ENCODE results near the gene LAMA5.

The LAMA5 gene

DNA sequence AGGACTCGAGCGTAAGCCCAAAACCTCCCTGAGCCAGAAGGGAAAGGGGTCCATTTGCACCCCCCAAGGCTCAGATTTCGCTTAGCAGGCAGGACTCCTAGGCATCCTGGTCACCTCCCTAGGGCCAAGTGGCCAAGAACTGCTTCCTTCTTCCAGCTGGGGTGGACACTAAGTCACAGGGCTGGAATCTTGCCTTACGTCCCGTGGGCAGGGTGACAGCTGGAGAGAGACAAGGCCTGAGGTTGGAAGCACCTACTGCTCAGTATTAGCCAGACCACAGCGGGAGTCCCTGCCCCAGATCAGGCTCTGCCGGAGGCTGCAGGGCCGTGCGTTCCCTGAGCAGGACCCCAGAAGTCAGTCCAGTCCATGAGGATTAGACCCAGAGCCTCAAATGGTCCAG is 19.7 kb downstream of the LAMA5 start:
- DNase-seq = no peak
- Mint-ChIP-seq H3K4me3 (no peak overlapping the region), H3K27ac (no peak overlapping the region), H3K9me3 (peaks cover 22% of the 10 kb centered on the region), H3K4me1 (no peaks in the 10 kb centered on the region), H3K36me3 (ENCODE audit: low read depth) (peaks cover 58% of the 10 kb centered on the region), H3K27me3 (ENCODE audit: low read depth, poor library complexity) (no peaks in the 10 kb centered on the region)
- TF ChIP-seq, protein P1, sequence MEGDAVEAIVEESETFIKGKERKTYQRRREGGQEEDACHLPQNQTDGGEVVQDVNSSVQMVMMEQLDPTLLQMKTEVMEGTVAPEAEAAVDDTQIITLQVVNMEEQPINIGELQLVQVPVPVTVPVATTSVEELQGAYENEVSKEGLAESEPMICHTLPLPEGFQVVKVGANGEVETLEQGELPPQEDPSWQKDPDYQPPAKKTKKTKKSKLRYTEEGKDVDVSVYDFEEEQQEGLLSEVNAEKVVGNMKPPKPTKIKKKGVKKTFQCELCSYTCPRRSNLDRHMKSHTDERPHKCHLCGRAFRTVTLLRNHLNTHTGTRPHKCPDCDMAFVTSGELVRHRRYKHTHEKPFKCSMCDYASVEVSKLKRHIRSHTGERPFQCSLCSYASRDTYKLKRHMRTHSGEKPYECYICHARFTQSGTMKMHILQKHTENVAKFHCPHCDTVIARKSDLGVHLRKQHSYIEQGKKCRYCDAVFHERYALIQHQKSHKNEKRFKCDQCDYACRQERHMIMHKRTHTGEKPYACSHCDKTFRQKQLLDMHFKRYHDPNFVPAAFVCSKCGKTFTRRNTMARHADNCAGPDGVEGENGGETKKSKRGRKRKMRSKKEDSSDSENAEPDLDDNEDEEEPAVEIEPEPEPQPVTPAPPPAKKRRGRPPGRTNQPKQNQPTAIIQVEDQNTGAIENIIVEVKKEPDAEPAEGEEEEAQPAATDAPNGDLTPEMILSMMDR (IDR thresholded peaks at IDR 0.05) = no peak

DNA sequence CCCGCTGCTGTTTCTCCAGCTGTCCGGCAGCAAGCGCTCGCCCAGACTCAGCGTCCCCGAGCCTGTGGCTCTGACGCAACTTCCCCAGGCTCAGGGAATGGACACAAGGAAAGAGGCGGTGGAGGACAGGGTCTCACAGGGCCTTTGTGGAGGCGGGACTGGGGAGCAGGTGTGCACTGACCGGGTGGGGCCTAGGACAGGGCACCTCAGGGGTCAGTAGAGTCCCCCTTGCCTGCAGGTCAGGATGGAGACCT is 20.0 kb downstream of the LAMA5 start:
- H3K36me3 Mint-ChIP-seq (ENCODE audit: low read depth) = peaks cover 60% of the 10 kb centered on the region
- TF ChIP-seq, protein P1 (IDR thresholded peaks at IDR 0.05) = no peak
- no peak overlapping the region for H3K4me3 Mint-ChIP-seq
- H3K27ac Mint-ChIP-seq = no peak overlapping the region
- peaks cover 22% of the 10 kb centered on the region for H3K9me3 Mint-ChIP-seq
- no peaks in the 10 kb centered on the region for H3K27me3 Mint-ChIP-seq (ENCODE audit: low read depth, poor library complexity)
- no peaks in the 10 kb centered on the region for H3K4me1 Mint-ChIP-seq
- no peak for DNase-seq

DNA sequence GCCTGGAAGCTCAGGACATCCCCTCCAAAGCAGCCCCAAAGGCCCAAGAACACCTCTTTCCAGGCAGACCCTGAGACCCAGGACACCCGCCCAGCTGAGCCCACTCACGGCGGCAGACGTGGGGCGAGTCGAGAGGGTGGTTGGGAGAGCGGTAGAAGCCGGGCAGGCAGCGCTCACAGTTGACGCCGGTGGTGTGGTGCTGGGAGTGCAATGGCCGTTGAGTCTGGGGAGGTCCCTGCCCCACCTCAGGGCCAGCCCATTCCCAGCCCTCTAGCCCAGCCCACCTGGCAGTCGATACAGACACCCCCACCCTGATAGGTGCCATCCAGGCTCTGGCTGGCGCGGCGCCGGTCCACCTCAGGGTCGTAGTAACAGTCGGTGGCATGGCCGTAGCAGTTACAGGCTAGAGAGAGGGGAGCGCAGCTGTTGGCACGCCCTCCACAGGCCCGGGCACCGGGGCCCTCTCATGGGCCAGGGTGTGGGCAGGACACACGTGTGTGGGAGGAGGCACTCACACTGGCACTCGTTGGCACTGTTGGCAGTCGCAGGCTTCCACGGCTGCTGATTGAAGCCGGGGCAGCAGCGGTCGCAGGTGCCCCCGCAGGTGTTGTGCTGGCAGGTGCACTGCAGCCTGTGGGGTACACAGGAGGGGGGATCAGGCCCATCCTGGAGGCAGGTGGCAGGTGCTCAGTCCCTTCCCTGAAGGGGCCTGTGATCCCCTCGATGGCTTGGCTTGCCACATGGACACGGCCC is 20.5 kb downstream of the LAMA5 start:
- no peak for DNase-seq
- H3K27me3 Mint-ChIP-seq (ENCODE audit: low read depth, poor library complexity) = no peaks in the 10 kb centered on the region
- H3K36me3 Mint-ChIP-seq (ENCODE audit: low read depth) = peaks cover 66% of the 10 kb centered on the region
- peaks cover 22% of the 10 kb centered on the region for H3K9me3 Mint-ChIP-seq
- TF ChIP-seq, protein P1 (IDR thresholded peaks at IDR 0.05) = no peak
- no peak overlapping the region for H3K27ac Mint-ChIP-seq
- H3K4me1 Mint-ChIP-seq = no peaks in the 10 kb centered on the region
- no peak overlapping the region for H3K4me3 Mint-ChIP-seq

DNA sequence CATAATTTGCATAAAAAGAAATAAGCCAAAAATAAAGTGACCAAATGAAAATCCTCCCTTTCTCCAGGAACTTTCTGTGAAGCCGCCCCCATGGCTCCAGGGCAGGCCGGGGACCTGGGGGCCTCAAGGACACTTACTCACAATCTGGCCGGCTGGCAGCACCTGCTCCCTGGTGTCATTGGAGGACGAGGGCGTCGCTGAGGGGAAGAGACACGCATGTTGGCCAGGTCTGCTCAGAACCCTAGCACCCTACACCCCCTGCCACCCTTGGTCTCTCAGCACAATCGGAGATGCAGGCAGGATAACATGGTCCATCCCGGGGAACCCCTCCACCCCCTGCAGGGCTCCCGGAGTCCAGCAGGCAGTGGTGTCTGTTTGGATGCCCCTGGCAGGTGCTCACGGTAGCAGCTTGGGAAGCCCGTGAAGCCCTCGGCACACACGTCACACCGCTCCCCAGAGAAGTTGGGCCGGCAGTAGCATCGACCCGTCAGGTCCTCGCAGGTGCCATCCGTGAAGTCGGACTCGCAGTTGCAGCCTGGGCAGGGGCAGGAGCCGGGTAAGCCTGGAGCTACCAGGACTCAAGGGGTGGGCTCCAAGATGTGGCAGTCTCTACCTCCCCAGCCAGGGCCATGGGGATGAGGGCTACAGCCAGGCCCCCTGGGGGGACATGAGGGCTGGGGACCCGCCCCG is 21.3 kb downstream of the LAMA5 start:
- Mint-ChIP-seq H3K27ac (peak overlapping the region; percentile 79), H3K36me3 (ENCODE audit: low read depth) (peaks cover 73% of the 10 kb centered on the region), H3K9me3 (peaks cover 22% of the 10 kb centered on the region), H3K4me3 (no peak overlapping the region), H3K27me3 (ENCODE audit: low read depth, poor library complexity) (no peaks in the 10 kb centered on the region), H3K4me1 (no peaks in the 10 kb centered on the region)
- DNase-seq = no peak
- TF ChIP-seq, protein P1 (IDR thresholded peaks at IDR 0.05) = no peak

DNA sequence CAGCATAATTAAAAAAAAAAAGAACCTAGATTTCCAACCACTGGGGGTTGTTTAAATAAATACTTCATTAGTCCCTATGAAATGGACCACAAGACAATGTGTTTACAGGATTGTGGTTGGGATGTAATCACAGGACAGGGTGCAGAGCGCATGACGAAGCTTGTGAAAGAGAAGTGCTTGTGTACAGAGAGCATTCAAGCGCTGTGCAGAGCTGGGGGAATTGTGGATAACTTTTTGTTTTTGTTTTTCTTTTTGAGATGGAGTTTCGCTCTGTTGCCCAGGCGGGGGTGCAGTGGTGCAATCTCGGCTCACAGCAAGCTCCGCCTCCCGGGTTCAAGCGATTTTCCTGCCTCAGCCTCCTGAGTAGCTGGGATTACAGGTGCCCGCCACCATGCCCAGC is 22.3 kb downstream of the LAMA5 start:
- H3K9me3 Mint-ChIP-seq = peaks cover 21% of the 10 kb centered on the region
- no peak for DNase-seq
- H3K36me3 Mint-ChIP-seq (ENCODE audit: low read depth) = peaks cover 77% of the 10 kb centered on the region
- no peak overlapping the region for H3K27ac Mint-ChIP-seq
- no peaks in the 10 kb centered on the region for H3K4me1 Mint-ChIP-seq
- no peak overlapping the region for H3K4me3 Mint-ChIP-seq
- TF ChIP-seq, protein P1 (IDR thresholded peaks at IDR 0.05) = no peak
- H3K27me3 Mint-ChIP-seq (ENCODE audit: low read depth, poor library complexity) = no peaks in the 10 kb centered on the region

DNA sequence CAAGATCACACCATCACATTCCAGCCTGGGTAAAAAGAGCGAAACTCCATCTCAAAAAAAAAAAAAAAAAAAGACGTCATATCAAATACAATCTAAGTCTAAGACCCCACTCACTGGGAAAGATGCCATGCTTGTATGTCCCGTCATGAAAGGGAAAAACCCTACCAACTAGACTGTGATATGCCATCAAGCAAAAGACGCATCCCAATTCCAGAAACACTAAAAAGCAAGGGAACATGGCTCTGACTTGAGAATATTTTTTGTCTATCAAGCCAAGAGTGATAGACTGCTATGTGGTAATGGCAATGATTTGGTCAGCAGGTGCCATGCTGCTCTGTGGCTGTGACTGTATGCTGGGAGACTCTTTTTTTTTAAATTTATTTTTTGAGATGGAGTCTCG is 23.0 kb downstream of the LAMA5 start:
- H3K36me3 Mint-ChIP-seq (ENCODE audit: low read depth) = peaks cover 77% of the 10 kb centered on the region
- no peak overlapping the region for H3K27ac Mint-ChIP-seq
- peaks cover 14% of the 10 kb centered on the region for H3K9me3 Mint-ChIP-seq
- H3K4me1 Mint-ChIP-seq = no peaks in the 10 kb centered on the region
- TF ChIP-seq, protein P1 (IDR thresholded peaks at IDR 0.05) = no peak
- no peaks in the 10 kb centered on the region for H3K27me3 Mint-ChIP-seq (ENCODE audit: low read depth, poor library complexity)
- no peak overlapping the region for H3K4me3 Mint-ChIP-seq
- DNase-seq = no peak
